ENCODE results near the gene HNRNPF.
"Not testable (repeated sequence)": the region's sequence is repeated elsewhere in the genome, so short reads cannot be mapped to it uniquely, and the experiment has no call there.

HNRNPF gene

GRCh38 chr10:43344051-43344450, 64.9 kb downstream of the HNRNPF start:
- no peak for DNase-seq

- no peak for DNase-seq
These were observed 65.9 kb downstream of the HNRNPF start for GRCh38 chr10:43343126-43343525.

- no peak for DNase-seq
These were observed 66.5 kb downstream of the HNRNPF start for GRCh38 chr10:43342279-43343125.

GRCh38 chr10:43341450-43341849, 67.5 kb downstream of the HNRNPF start:
- DNase-seq, result no peak

- no peak for DNase-seq
These were observed 68.4 kb downstream of the HNRNPF start for GRCh38 chr10:43340619-43341018.

- DNase-seq, result no peak
These were observed 68.9 kb downstream of the HNRNPF start for GRCh38 chr10:43340101-43340500.

GRCh38 chr10:43339136-43339535, 69.8 kb downstream of the HNRNPF start:
- no peak for DNase-seq

GRCh38 chr10:43338117-43338516, 70.9 kb downstream of the HNRNPF start:
- DNase-seq, result no peak

- not testable (repeated sequence) for DNase-seq
These were observed 71.5 kb downstream of the HNRNPF start for GRCh38 chr10:43337536-43337935.

GRCh38 chr10:43336641-43337318, 72.2 kb downstream of the HNRNPF start:
- no peak for DNase-seq

GRCh38 chr10:43336061-43336460, 72.9 kb downstream of the HNRNPF start:
- no peak for DNase-seq
